SK-N-SH (cell line): ENCODE measurements around the gene RASGEF1B. TPM values are rescaled to one million over a fixed set of nuclear protein-coding genes. Genes with fewer than 3 reads are reported as not detected.

ENCODE experiments used
- CTCF ChIA-PET: fragments of 300-600, 350-600 bp; formaldehyde crosslinking; extraction: SDS; loops from one replicate; lab custom pipeline; 2021; lab: Yijun Ruan, JAX
- POLR2A ChIA-PET: fragments of 350-600 bp; sonication (Branson Sonifier 250); formaldehyde crosslinking; extraction: SDS; loops from one replicate; lab custom pipeline; 2020; ENCODE audit warnings: antibody characterized with exemption, inconsistent platforms; lab: Yijun Ruan, JAX
- DNase-seq: peaks from one replicate; pipeline ENCODE4 v3.0.0; 2012
- H2AFZ ChIP-seq: fragments of 200-600 bp; sonication (generic); 2 replicates; pipeline ENCODE4 v1.8.1; 2016; ENCODE audit warnings: antibody characterized with exemption, mild to moderate bottlenecking, low read depth
- H3F3A ChIP-seq: fragments of 200-600 bp; sonication (generic); replicated peaks from 2 replicates; pipeline ENCODE3; 2016; ENCODE audit warnings: antibody characterized with exemption, mild to moderate bottlenecking; ENCODE audit not compliant: insufficient read depth
- H3K27ac ChIP-seq, 2 experiments: fragments of 200-500 bp in 1 of 2; fragments of 200-600 bp in 1 of 2; sonication (Bioruptor generic) in 1 of 2; sonication (generic), shearing (Covaris generic) in 1 of 2; 2 replicates each; pipeline versions ENCODE4 v1.5.1 to v1.6.1; 2014 to 2016; ENCODE audit warnings: low read depth in 2 of 2, inconsistent platforms in 1 of 2, low read length in 1 of 2, mild to moderate bottlenecking in 1 of 2, mixed read lengths in 1 of 2
- H3K27me3 ChIP-seq: fragments of 200-600 bp; sonication (generic), shearing (Covaris generic); 2 replicates; pipeline ENCODE4 v1.6.1; 2016; ENCODE audit warnings: mixed run types; ENCODE audit not compliant: insufficient read depth
- H3K36me3 ChIP-seq, 2 experiments: fragments of 200-500 bp in 1 of 2; fragments of 200-600 bp in 1 of 2; sonication (Bioruptor generic) in 1 of 2; sonication (generic) in 1 of 2; replicated peaks in 1 of 2; 2 replicates each; pipeline versions ENCODE3 to v1.5.1; 2014 to 2016; ENCODE audit warnings: low read length in 1 of 2, mild to moderate bottlenecking in 1 of 2; ENCODE audit not compliant: insufficient read depth in 2 of 2, control insufficient read depth in 1 of 2
- H3K4me1 ChIP-seq, 2 experiments: fragments of 200-500 bp in 1 of 2; fragments of 200-600 bp in 1 of 2; sonication (Bioruptor generic) in 1 of 2; sonication (generic), shearing (Covaris generic) in 1 of 2; 2 replicates each; pipeline versions ENCODE4 v1.5.1 to v1.6.1; 2014 to 2016; ENCODE audit warnings: low read depth in 1 of 2, low read length in 1 of 2, mixed run types in 1 of 2; ENCODE audit not compliant: insufficient read depth in 2 of 2, control insufficient read depth in 1 of 2
- H3K4me2 ChIP-seq: fragments of 200-600 bp; sonication (generic), shearing (Covaris generic); 2 replicates; pipeline ENCODE4 v1.6.1; 2017; ENCODE audit warnings: mixed run types
- H3K4me3 ChIP-seq, 2 experiments: fragments of 200-500 bp in 1 of 2; fragments of 200-600 bp in 1 of 2; sonication (Bioruptor generic) in 1 of 2; sonication (generic), shearing (Covaris generic) in 1 of 2; 2 replicates each; pipeline versions ENCODE4 v1.5.1 to v1.8.1; 2014 to 2016; ENCODE audit warnings: low read depth in 2 of 2, inconsistent platforms in 1 of 2, low read length in 1 of 2, mild to moderate bottlenecking in 1 of 2, mixed read lengths in 1 of 2, moderate library complexity in 1 of 2
- H3K79me2 ChIP-seq: fragments of 200-600 bp; sonication (generic); 2 replicates; pipeline ENCODE4 v1.8.1; 2017; ENCODE audit warnings: mild to moderate bottlenecking; ENCODE audit not compliant: insufficient read depth
- H3K9ac ChIP-seq: fragments of 200-600 bp; sonication (generic); 2 replicates; pipeline ENCODE4 v1.6.1; 2017; ENCODE audit warnings: mixed run types
- H3K9me2 ChIP-seq: fragments of 200-600 bp; sonication (generic); 2 replicates; pipeline ENCODE4 v1.6.1; 2017; ENCODE audit warnings: mixed run types
- H3K9me3 ChIP-seq: fragments of 200-600 bp; sonication (generic); 2 replicates; pipeline ENCODE4 v1.6.1; 2017; ENCODE audit warnings: mixed run types, mild to moderate bottlenecking, moderate library complexity
- H4K20me1 ChIP-seq: fragments of 200-600 bp; sonication (generic); 2 replicates; pipeline ENCODE4 v1.6.1; 2017; ENCODE audit warnings: mild to moderate bottlenecking, mixed run types; ENCODE audit not compliant: insufficient read depth
- EP300 ChIP-seq, 2 experiments: IDR thresholded peaks; 2 replicates each; pipeline versions ENCODE4 v1.4.0 to v1.6.1; 2012; ENCODE audit warnings: borderline replicate concordance in 1 of 2, low read depth in 1 of 2, low read length in 1 of 2
- FOXJ3 ChIP-seq: sonication (generic); formaldehyde crosslinking; IDR thresholded peaks from 2 replicates; pipeline ENCODE4 v1.5.1; 2020; ENCODE audit warnings: mild to moderate bottlenecking, missing genetic modification reagents
- JUND ChIP-seq: IDR thresholded peaks from 2 replicates; pipeline ENCODE4 v1.4.0; 2012
- MXI1 ChIP-seq: IDR thresholded peaks from 2 replicates; pipeline ENCODE4 v1.6.1; 2012; ENCODE audit warnings: mild to moderate bottlenecking, low read depth, low read length, improper control_type of control experiment
- NFIC ChIP-seq: IDR thresholded peaks from 2 replicates; pipeline ENCODE4 v1.4.0; 2012; ENCODE audit warnings: borderline replicate concordance
- NRF1 ChIP-seq: IDR thresholded peaks from 2 replicates; pipeline ENCODE4 v1.6.1; 2012; ENCODE audit warnings: low read depth, mild to moderate bottlenecking, low read length
- RAD21 ChIP-seq: IDR thresholded peaks from 2 replicates; pipeline ENCODE4 v1.6.1; 2012; ENCODE audit warnings: mild to moderate bottlenecking, low read length
- REST ChIP-seq: IDR thresholded peaks from 2 replicates; pipeline ENCODE4 v1.6.1; 2012; ENCODE audit warnings: mild to moderate bottlenecking, low read depth, low read length, moderate library complexity
- RFX5 ChIP-seq: IDR thresholded peaks from 2 replicates; pipeline ENCODE4 v1.6.1; 2012; ENCODE audit warnings: mild to moderate bottlenecking, improper control_type of control experiment, low read length
- RXRA ChIP-seq: IDR thresholded peaks from 2 replicates; pipeline ENCODE4 v1.4.0; 2012; ENCODE audit warnings: low read depth, mild to moderate bottlenecking, borderline replicate concordance
- USF1 ChIP-seq: IDR thresholded peaks from 2 replicates; pipeline ENCODE4 v1.4.0; 2012; ENCODE audit warnings: low read depth, borderline replicate concordance
- USF2 ChIP-seq: fragments of 150-350 bp; IDR thresholded peaks from 2 replicates; pipeline ENCODE4 v1.6.1; 2017; ENCODE audit warnings: antibody characterized with exemption, low read length, low read depth, borderline replicate concordance
- ZBTB33 ChIP-seq: IDR thresholded peaks from 2 replicates; pipeline ENCODE4 v1.4.0; 2012; ENCODE audit warnings: low read depth, borderline replicate concordance
- WGBS: methylation state at CpG from one replicate; pipeline ENCODE4 v1.1.6; 2017; ENCODE audit warnings: low lambda C conversion rate; 5-methylcytosine and 5-hydroxymethylcytosine counted together
- polyA plus RNA-seq, 3 experiments: library from polyadenylated mRNA; depleted of rRNA; stranded (reverse); fragments of >200 nt; gene quantifications; 2 replicates each; pipeline ENCODE4 v1.2.3, GENCODE V29; 2012

Gene RASGEF1B
- polyA plus RNA-seq, 1 of the 3 experiments (the other 2 are of a cell fraction): not detected

GRCh38 chr4:81389720-81390119, 82.0 kb downstream of the RASGEF1B start:
- H3K9me2 ChIP-seq: no peaks in the 10 kb centered on the region
- TF ChIP-seq EP300 (IDR thresholded peaks at IDR 0.05; ENCODE audit: borderline replicate concordance in 1 of 2, low read depth in 1 of 2, low read length in 1 of 2) (no peak), FOXJ3 (no peak)
- TF ChIP-seq, all 33 proteins: peak for 0
- Histone ChIP-seq H3K27me3 (no peaks in the 10 kb centered on the region), H3K27ac (no peak overlapping the region), H2AFZ (no peak overlapping the region), H3K4me2 (no peak overlapping the region), H3K79me2 (no peaks in the 10 kb centered on the region), H3K9me3 (no peaks in the 10 kb centered on the region), H4K20me1 (no peaks in the 10 kb centered on the region), H3K4me3 (no peak overlapping the region), H3F3A (no peaks in the 10 kb centered on the region), H3K36me3 (no peaks in the 10 kb centered on the region), H3K9ac (no peak overlapping the region), H3K4me1 (no peaks in the 10 kb centered on the region)
- DNase-seq: no peak
- CTCF ChIA-PET: interaction anchor here (1.0 kb wide), 1 partner anchor 38 kb away, joined by 4 read pairs; no protein-coding TSS in a partner anchor
- WGBS: 0% methylated on average over 2 of the region's 2 CpGs
- POLR2A ChIA-PET: no interaction called here

- CTCF ChIA-PET: no interaction called here
- WGBS: 0% methylated on average over 2 of the region's 2 CpGs
These were observed 91.3 kb downstream of the RASGEF1B start for GRCh38 chr4:81380437-81380836.

More at GRCh38 chr4:81380437-81380836, 91.3 kb downstream of the RASGEF1B start:
- Histone ChIP-seq H3K9me2 (no peaks in the 10 kb centered on the region), H3K79me2 (no peaks in the 10 kb centered on the region), H3F3A (no peaks in the 10 kb centered on the region), H3K27ac (no peak overlapping the region), H3K4me2 (no peak overlapping the region), H3K4me1 (no peaks in the 10 kb centered on the region), H3K36me3 (no peaks in the 10 kb centered on the region), H3K9me3 (no peaks in the 10 kb centered on the region), H2AFZ (no peak overlapping the region), H3K4me3 (no peak overlapping the region), H4K20me1 (no peaks in the 10 kb centered on the region), H3K27me3 (no peaks in the 10 kb centered on the region), H3K9ac (no peak overlapping the region)
- DNase-seq: no peak
- TF ChIP-seq USF2 (no peak), NFIC (no peak), RAD21 (no peak), USF1 (no peak), MXI1 (no peak), FOXJ3 (no peak), RXRA (no peak), ZBTB33 (no peak), RFX5 (no peak), NRF1 (no peak), EP300 (IDR thresholded peaks at IDR 0.05; ENCODE audit: borderline replicate concordance in 1 of 2, low read depth in 1 of 2, low read length in 1 of 2) (no peak), REST (no peak), JUND (no peak)
- POLR2A ChIA-PET: no interaction called here
